Measurements from ENCODE around the gene SKP2. TPM values are rescaled to one million over a fixed set of nuclear protein-coding genes. Genes with fewer than 3 reads are reported as not detected.

The SKP2 gene
- total and polyA plus RNA-seq, 8 donors, result 2.4 to 25.7 (median 11.8) TPM

DNA sequence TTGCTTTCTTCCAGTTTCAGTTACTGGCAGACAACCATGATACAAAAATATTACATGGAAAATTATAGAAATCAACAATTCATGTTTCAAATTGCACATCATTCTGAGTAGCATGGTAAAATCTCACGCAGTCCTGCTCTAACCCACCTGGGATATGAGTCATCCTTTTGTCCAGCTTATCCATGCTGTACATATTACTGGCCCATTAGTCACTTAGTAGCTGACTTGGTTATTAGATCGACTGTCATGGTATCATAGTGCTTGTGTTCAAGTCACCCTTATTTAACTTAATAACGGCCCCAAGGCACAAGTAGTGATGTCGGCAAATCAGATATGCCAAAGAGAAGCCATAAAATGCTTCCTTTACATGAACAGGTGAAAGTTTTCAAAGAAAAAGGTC, 48.6 kb downstream of the SKP2 start:
- TF ChIP-seq EP300 (IDR thresholded peaks at IDR 0.05), result no peak
- TF ChIP-seq, protein P1, sequence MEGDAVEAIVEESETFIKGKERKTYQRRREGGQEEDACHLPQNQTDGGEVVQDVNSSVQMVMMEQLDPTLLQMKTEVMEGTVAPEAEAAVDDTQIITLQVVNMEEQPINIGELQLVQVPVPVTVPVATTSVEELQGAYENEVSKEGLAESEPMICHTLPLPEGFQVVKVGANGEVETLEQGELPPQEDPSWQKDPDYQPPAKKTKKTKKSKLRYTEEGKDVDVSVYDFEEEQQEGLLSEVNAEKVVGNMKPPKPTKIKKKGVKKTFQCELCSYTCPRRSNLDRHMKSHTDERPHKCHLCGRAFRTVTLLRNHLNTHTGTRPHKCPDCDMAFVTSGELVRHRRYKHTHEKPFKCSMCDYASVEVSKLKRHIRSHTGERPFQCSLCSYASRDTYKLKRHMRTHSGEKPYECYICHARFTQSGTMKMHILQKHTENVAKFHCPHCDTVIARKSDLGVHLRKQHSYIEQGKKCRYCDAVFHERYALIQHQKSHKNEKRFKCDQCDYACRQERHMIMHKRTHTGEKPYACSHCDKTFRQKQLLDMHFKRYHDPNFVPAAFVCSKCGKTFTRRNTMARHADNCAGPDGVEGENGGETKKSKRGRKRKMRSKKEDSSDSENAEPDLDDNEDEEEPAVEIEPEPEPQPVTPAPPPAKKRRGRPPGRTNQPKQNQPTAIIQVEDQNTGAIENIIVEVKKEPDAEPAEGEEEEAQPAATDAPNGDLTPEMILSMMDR (IDR thresholded peaks at IDR 0.05), result no peak
- no peak for TF ChIP-seq POLR2A (IDR thresholded peaks at IDR 0.05)
- TF ChIP-seq POLR2AphosphoS5 (IDR thresholded peaks at IDR 0.05), result no peak
- 87 to 94% (median 90%) methylated on average over 4 of the region's 4 CpGs for WGBS, 5 donors
- H3K27ac ChIP-seq, result no peak overlapping the region
- H3K27me3 ChIP-seq, result no peaks in the 10 kb centered on the region
- H3K4me3 ChIP-seq, result no peak overlapping the region
- peaks cover 12 to 81% (median 79%) of the 10 kb centered on the region in 4 donors for H3K36me3 ChIP-seq
- peaks cover 0 to 3% (median 0%) of the 10 kb centered on the region in 4 donors for H3K4me1 ChIP-seq
- no peaks in the 10 kb centered on the region for H3K9me3 ChIP-seq
- intact Hi-C loops (cut with DNase I; ENCODE audit: low total_unique reads), result no loop called here
- DNase-seq, result no peak

DNA sequence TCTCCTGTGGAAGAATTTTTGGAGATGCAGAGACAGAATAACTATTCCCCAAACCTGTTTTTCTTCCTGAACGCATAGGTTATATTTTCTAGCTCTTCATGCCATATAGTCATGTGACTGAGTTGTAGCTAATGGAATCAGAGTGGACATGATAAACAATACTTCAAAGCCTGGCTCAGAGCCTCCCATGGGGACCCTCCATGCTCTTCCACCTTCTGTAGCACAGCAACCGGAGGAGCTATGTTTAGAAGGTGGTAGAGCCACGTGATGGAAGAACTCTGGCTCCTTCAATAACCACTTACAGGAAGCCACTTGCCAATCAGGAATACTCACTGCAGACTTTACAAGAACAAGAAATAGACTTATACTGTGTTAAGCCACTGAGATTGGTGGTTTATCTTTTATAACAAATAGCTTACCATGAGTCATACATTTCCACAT, 50.6 kb downstream of the SKP2 start:
- H3K36me3 ChIP-seq, result peaks cover 6 to 77% (median 77%) of the 10 kb centered on the region in 4 donors
- H3K9me3 ChIP-seq, result no peaks in the 10 kb centered on the region
- TF ChIP-seq EP300 (IDR thresholded peaks at IDR 0.05), result no peak
- no peaks in the 10 kb centered on the region for H3K27me3 ChIP-seq
- WGBS, 5 donors, result 46 to 69% (median 63%) methylated on average over 3 of the region's 3 CpGs
- H3K4me1 ChIP-seq, result peaks cover 0 to 3% (median 0%) of the 10 kb centered on the region in 4 donors
- intact Hi-C loops (cut with DNase I; ENCODE audit: low total_unique reads), result no loop called here
- no peak overlapping the region for H3K4me3 ChIP-seq
- peak in 1 of 2 donors; percentile 6 for DNase-seq
- no peak overlapping the region for H3K27ac ChIP-seq

DNA sequence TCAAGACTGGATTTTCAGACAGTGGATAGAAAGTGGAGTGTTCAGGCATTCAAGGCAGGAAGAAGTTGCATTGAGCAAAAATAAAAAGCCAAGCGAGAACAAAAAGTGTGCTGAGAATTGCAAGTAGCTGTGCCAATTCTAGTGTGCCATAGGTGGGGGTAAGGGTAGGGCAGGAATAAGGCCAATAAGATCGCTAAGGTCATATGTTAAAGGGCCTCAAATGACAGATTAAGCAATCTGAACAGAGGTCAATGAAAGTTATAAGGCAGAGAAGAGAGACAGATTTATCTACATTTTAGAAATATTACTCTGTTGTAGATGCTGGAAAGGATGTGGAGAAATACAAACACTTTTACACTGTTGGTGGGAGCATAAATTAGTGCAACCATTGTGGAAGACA, 53.4 kb downstream of the SKP2 start:
- H3K4me3 ChIP-seq, result no peak overlapping the region
- peaks cover 0 to 3% (median 0%) of the 10 kb centered on the region in 4 donors for H3K4me1 ChIP-seq
- intact Hi-C loops (cut with DNase I; ENCODE audit: low total_unique reads), result no loop called here
- H3K36me3 ChIP-seq, result peaks cover 6 to 67% (median 58%) of the 10 kb centered on the region in 4 donors
- DNase-seq, result no peak
- TF ChIP-seq POLR2A (IDR thresholded peaks at IDR 0.05) (no peak), EP300 (IDR thresholded peaks at IDR 0.05) (no peak), POLR2AphosphoS5 (IDR thresholded peaks at IDR 0.05) (no peak)
- TF ChIP-seq, protein P1 (IDR thresholded peaks at IDR 0.05), result no peak
- 90 to 98% (median 93%) methylated on average over 2 of the region's 2 CpGs for WGBS, 5 donors
- H3K27ac ChIP-seq, result no peak overlapping the region
- no peaks in the 10 kb centered on the region for H3K27me3 ChIP-seq
- no peaks in the 10 kb centered on the region for H3K9me3 ChIP-seq

DNA sequence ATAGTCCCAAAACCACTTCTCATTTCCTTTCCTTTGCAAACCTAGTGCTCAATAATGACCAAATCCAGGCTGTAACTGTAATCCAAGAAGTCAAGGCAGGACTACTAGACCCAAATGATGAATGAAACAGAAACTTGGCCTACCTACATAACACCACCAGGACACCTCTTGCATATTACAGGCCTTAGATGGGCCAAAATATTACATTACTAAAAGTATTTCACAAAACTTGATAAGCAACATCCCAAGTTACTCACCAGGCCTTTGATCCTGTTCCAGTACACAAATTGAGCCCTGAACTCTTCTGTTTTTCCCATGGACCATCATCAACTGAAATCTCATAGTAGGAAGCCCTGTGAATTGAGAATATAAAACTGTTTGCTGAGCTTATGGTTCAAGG, 55.0 kb downstream of the SKP2 start:
- Histone ChIP-seq H3K36me3 (peaks cover 6 to 68% (median 61%) of the 10 kb centered on the region in 4 donors), H3K4me3 (no peak overlapping the region), H3K27me3 (no peaks in the 10 kb centered on the region), H3K9me3 (no peaks in the 10 kb centered on the region), H3K27ac (no peak overlapping the region), H3K4me1 (peaks cover 0 to 3% (median 0%) of the 10 kb centered on the region in 4 donors)
- no peak for DNase-seq
- no peak for TF ChIP-seq POLR2AphosphoS5 (IDR thresholded peaks at IDR 0.05)
- no peak for TF ChIP-seq POLR2A (IDR thresholded peaks at IDR 0.05)
- TF ChIP-seq EP300 (IDR thresholded peaks at IDR 0.05), result no peak
- TF ChIP-seq, protein P1 (IDR thresholded peaks at IDR 0.05), result no peak
- intact Hi-C loops (cut with DNase I; ENCODE audit: low total_unique reads), result no loop called here

DNA sequence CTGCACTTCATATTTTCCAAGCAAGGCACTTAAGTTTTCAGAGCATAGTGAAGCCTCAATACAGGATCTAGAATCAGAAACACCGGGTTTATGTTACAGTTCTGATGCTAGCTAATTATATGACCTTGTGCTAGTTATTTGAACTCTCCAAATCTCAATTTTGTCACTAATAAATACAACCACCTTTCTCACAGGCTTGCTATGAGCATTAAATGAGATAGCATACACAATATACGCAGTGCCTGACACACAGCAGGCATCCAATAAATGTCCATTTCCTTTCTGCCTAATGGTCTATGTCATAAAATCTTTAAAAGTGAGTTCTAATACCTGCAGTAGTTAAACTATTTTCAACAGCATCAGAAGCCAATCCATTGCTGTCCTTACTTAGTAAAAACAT, 56.9 kb downstream of the SKP2 start:
- no peaks in the 10 kb centered on the region for H3K4me1 ChIP-seq
- no peak overlapping the region for H3K4me3 ChIP-seq
- no peaks in the 10 kb centered on the region for H3K27me3 ChIP-seq
- intact Hi-C loops (cut with DNase I; ENCODE audit: low total_unique reads), result no loop called here
- no peak for TF ChIP-seq POLR2AphosphoS5 (IDR thresholded peaks at IDR 0.05)
- no peak for TF ChIP-seq EP300 (IDR thresholded peaks at IDR 0.05)
- TF ChIP-seq, protein P1 (IDR thresholded peaks at IDR 0.05), result no peak
- no peak for TF ChIP-seq POLR2A (IDR thresholded peaks at IDR 0.05)
- peaks cover 6 to 67% (median 57%) of the 10 kb centered on the region in 4 donors for H3K36me3 ChIP-seq
- H3K27ac ChIP-seq, result no peak overlapping the region
- H3K9me3 ChIP-seq, result no peaks in the 10 kb centered on the region
- DNase-seq, result no peak
- WGBS, 5 donors, result 91 to 99% (median 96%) methylated on average over 2 of the region's 2 CpGs
